GM23248 (cell line): ENCODE results near the gene NXF1. TPM values are rescaled to one million over a fixed set of nuclear protein-coding genes. Genes with fewer than 3 reads are reported as not detected.

Source experiments
- DNase-seq: peaks from one replicate; pipeline ENCODE4 v3.0.0-alpha.2; 2015
- H2AFZ ChIP-seq: fragments of 200-600 bp; sonication (generic); 2 replicates; pipeline ENCODE4 v1.6.1; 2016; ENCODE audit warnings: antibody characterized with exemption
- H3F3A ChIP-seq: fragments of 200-600 bp; sonication (generic); 2 replicates; pipeline ENCODE4 v1.6.1; 2016; ENCODE audit warnings: mild to moderate bottlenecking, antibody characterized with exemption, mixed run types; ENCODE audit not compliant: insufficient read depth
- H3K27ac ChIP-seq: fragments of 200-600 bp; sonication (generic); 2 replicates; pipeline ENCODE4 v1.5.1; 2016; ENCODE audit warnings: mild to moderate bottlenecking
- H3K27me3 ChIP-seq: fragments of 200-600 bp; sonication (generic); replicated peaks from 2 replicates; pipeline ENCODE4 v1.6.1; 2016; ENCODE audit warnings: mild to moderate bottlenecking; ENCODE audit not compliant: insufficient read depth
- H3K36me3 ChIP-seq: fragments of 200-600 bp; sonication (generic); 2 replicates; pipeline ENCODE4 v1.6.1; 2016; ENCODE audit warnings: low read depth, mild to moderate bottlenecking
- H3K4me1 ChIP-seq: fragments of 200-600 bp; sonication (generic); 2 replicates; pipeline ENCODE4 v1.6.1; 2016; ENCODE audit warnings: mild to moderate bottlenecking; ENCODE audit not compliant: insufficient read depth
- H3K4me2 ChIP-seq: fragments of 200-600 bp; sonication (generic); one replicate; pipeline ENCODE4 v1.6.1; 2016; ENCODE audit warnings: mild to moderate bottlenecking; ENCODE audit not compliant: unreplicated experiment
- H3K4me3 ChIP-seq: fragments of 200-600 bp; sonication (generic); 2 replicates; pipeline ENCODE4 v1.5.1; 2016; ENCODE audit warnings: mild to moderate bottlenecking
- H3K79me2 ChIP-seq: fragments of 200-600 bp; sonication (generic); 2 replicates; pipeline ENCODE4 v1.6.1; 2016; ENCODE audit warnings: mild to moderate bottlenecking; ENCODE audit not compliant: insufficient read depth
- H3K9ac ChIP-seq: fragments of 200-600 bp; sonication (generic); 2 replicates; pipeline ENCODE4 v1.6.1; 2016; ENCODE audit warnings: mild to moderate bottlenecking
- H3K9me2 ChIP-seq: fragments of 200-600 bp; sonication (generic); 2 replicates; pipeline ENCODE4 v1.6.1; 2016; ENCODE audit warnings: mixed run types, mild to moderate bottlenecking, moderate library complexity; ENCODE audit not compliant: insufficient read depth
- H3K9me3 ChIP-seq: fragments of 200-600 bp; sonication (generic); one replicate; pipeline ENCODE4 v1.6.1; 2017; ENCODE audit warnings: low read depth
- H4K20me1 ChIP-seq: fragments of 200-600 bp; sonication (generic); 2 replicates; pipeline ENCODE4 v1.6.0; 2016; ENCODE audit not compliant: insufficient read depth
- EZH2 ChIP-seq: fragments of 200-600 bp; sonication (generic); IDR thresholded peaks from 2 replicates; pipeline ENCODE4 v1.6.1; 2018; ENCODE audit warnings: antibody characterized with exemption, mild to moderate bottlenecking; ENCODE audit not compliant: insufficient read depth, poor library complexity, severe bottlenecking
- EZH2phosphoT487 ChIP-seq: fragments of 200-600 bp; sonication (generic); IDR thresholded peaks from 2 replicates; pipeline ENCODE4 v1.6.1; 2018; ENCODE audit warnings: antibody characterized with exemption, moderate library complexity, mild to moderate bottlenecking, low read depth; ENCODE audit not compliant: insufficient read depth
- WGBS, 2 experiments: methylation state at CpG; one replicate each; pipeline ENCODE4 v1.1.6; 2015 to 2017; ENCODE audit warnings: low lambda C conversion rate in 2 of 2, low coverage in 1 of 2; ENCODE audit errors: missing lambda C conversion rate in 2 of 2; 5-methylcytosine and 5-hydroxymethylcytosine counted together
- in situ Hi-C: fragments of 300-500 bp; cut with MboI; formaldehyde crosslinking; loops from 2 replicates; pipeline ENCODE4 v1.15.0; 2020
- polyA plus RNA-seq: library from polyadenylated mRNA; unstranded; fragments of >200 nt; fragmentation: Nextera tagmentation; extraction: Ambion mirVana; gene quantifications from 2 replicates; pipeline ENCODE4 v1.2.1, GENCODE V29; 2016
- total RNA-seq: library from RNA; depleted of rRNA; stranded (reverse); fragments of >200 nt; shearing (Covaris generic); gene quantifications from 2 replicates; pipeline ENCODE4 v1.2.3, GENCODE V29; 2014

The NXF1 gene
- total and polyA plus RNA-seq, 2 experiments from 2014 or later: 32.0 to 53.3 TPM

GRCh38 chr11:62786318-62787004, 18.8 kb downstream of the NXF1 start:
- Histone ChIP-seq H3K9me3 (no peaks in the 10 kb centered on the region), H3K27ac (peak overlapping the region; percentile 95), H3F3A (peaks cover 26% of the 10 kb centered on the region), H3K4me3 (peak overlapping the region; percentile 87), H3K4me1 (peaks cover 31% of the 10 kb centered on the region), H3K9ac (peak overlapping the region; percentile 94), H3K27me3 (no peaks in the 10 kb centered on the region), H4K20me1 (no peaks in the 10 kb centered on the region), H3K4me2 (peak overlapping the region; percentile 81), H3K9me2 (no peaks in the 10 kb centered on the region), H3K79me2 (peaks cover 52% of the 10 kb centered on the region), H3K36me3 (0 out of 2 replicates have a peak, but pooled peaks cover 4% of the 10 kb centered on the region), H2AFZ (peak overlapping the region; percentile 73)
- TF ChIP-seq EZH2: no peak
- no peak for TF ChIP-seq EZH2phosphoT487
- 0 to 2% methylated on average over 34 to 38 of the region's 51 CpGs for WGBS, 2 experiments
- in situ Hi-C loops: no loop called here
- peak; percentile 92 for DNase-seq

GRCh38 chr11:62782753-62783152, 22.5 kb downstream of the NXF1 start:
- Histone ChIP-seq H2AFZ (no peak overlapping the region), H3K4me1 (peaks cover 7% of the 10 kb centered on the region), H3K27me3 (no peaks in the 10 kb centered on the region), H3K9me2 (no peaks in the 10 kb centered on the region), H3K27ac (no peak overlapping the region), H3K36me3 (0 out of 2 replicates have a peak, but pooled peaks cover 4% of the 10 kb centered on the region), H3F3A (peaks cover 10% of the 10 kb centered on the region), H3K9ac (no peak overlapping the region), H3K4me2 (no peak overlapping the region), H3K9me3 (no peaks in the 10 kb centered on the region), H3K79me2 (peaks cover 17% of the 10 kb centered on the region), H3K4me3 (no peak overlapping the region), H4K20me1 (no peaks in the 10 kb centered on the region)
- WGBS, 2 experiments: 89 to 94% methylated on average over 7 of the region's 7 CpGs
- in situ Hi-C loops: no loop called here
- DNase-seq: no peak
- no peak for TF ChIP-seq EZH2
- TF ChIP-seq EZH2phosphoT487: no peak

DNA sequence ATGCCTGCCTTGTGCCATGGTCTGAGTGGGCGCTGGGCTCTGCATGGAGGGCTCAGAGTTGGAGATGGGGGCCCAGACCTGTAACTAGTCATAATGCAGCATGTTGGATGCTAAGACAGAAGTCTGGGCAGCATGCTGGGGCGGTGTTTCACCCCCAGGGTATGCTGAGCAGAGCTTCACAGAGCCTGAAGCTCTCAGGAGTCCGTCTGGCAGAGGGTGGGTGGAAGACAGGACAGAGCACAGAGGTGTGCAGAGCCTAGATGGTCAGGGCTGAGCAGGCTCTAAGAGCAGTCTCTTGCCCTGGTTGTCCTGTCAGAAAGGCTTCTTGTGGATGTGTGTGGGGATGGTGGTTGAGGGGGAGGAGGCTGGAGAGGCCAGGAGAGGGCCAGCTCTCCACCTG, 26.8 kb downstream of the NXF1 start:
- H3K79me2 ChIP-seq: peaks cover 5% of the 10 kb centered on the region
- no peaks in the 10 kb centered on the region for H3K36me3 ChIP-seq
- no peak for TF ChIP-seq EZH2
- TF ChIP-seq EZH2phosphoT487: no peak
- H3K4me2 ChIP-seq: no peak overlapping the region
- H4K20me1 ChIP-seq: no peaks in the 10 kb centered on the region
- no peak overlapping the region for H3K27ac ChIP-seq
- no peak overlapping the region for H2AFZ ChIP-seq
- H3K9me2 ChIP-seq: no peaks in the 10 kb centered on the region
- H3K9ac ChIP-seq: no peak overlapping the region
- H3K27me3 ChIP-seq: no peaks in the 10 kb centered on the region
- H3F3A ChIP-seq: no peaks in the 10 kb centered on the region
- in situ Hi-C loops: no loop called here
- WGBS, 2 experiments: 94 to 100% methylated on average over 3 of the region's 3 CpGs
- H3K4me1 ChIP-seq: no peaks in the 10 kb centered on the region
- H3K4me3 ChIP-seq: no peak overlapping the region
- no peaks in the 10 kb centered on the region for H3K9me3 ChIP-seq
- DNase-seq: no peak

GRCh38 chr11:62777389-62777788, 27.9 kb downstream of the NXF1 start:
- H3K36me3 ChIP-seq: no peaks in the 10 kb centered on the region
- no peaks in the 10 kb centered on the region for H4K20me1 ChIP-seq
- no peaks in the 10 kb centered on the region for H3K9me2 ChIP-seq
- no peaks in the 10 kb centered on the region for H3F3A ChIP-seq
- peaks cover 16% of the 10 kb centered on the region for H3K79me2 ChIP-seq
- in situ Hi-C loops: no loop called here
- no peaks in the 10 kb centered on the region for H3K9me3 ChIP-seq
- no peak overlapping the region for H3K27ac ChIP-seq
- no peak overlapping the region for H3K9ac ChIP-seq
- no peak overlapping the region for H3K4me3 ChIP-seq
- TF ChIP-seq EZH2 (no peak), EZH2phosphoT487 (no peak)
- 75 to 82% methylated on average over 2 of the region's 2 CpGs for WGBS, 2 experiments
- H3K4me2 ChIP-seq: no peak overlapping the region
- no peak overlapping the region for H2AFZ ChIP-seq
- no peaks in the 10 kb centered on the region for H3K27me3 ChIP-seq
- 0 out of 2 replicates have a peak, but pooled peaks cover 2% of the 10 kb centered on the region for H3K4me1 ChIP-seq
- no peak for DNase-seq

DNA sequence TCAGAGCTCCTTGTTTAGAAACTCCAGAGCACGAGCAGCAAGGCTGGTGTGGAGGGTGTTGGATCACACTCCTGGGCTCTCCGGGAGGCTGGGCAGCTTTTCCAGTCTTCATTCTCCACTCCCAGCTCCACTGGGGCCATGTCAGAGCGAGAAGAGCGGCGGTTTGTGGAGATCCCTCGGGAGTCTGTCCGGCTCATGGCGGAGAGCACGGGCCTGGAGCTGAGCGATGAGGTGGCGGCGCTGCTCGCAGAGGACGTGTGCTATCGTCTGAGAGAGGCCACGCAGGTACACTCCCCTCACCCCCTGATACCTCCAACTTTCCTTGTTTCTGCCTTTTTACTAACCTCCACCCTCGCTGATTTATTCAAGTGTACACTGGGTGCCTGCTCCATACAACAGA, 29.6 kb downstream of the NXF1 start:
- Histone ChIP-seq H3F3A (peaks cover 3% of the 10 kb centered on the region), H3K79me2 (peaks cover 23% of the 10 kb centered on the region), H2AFZ (no peak overlapping the region), H3K4me2 (no peak overlapping the region), H3K9ac (no peak overlapping the region), H3K27ac (no peak overlapping the region), H3K4me1 (peaks cover 10% of the 10 kb centered on the region; the same call in 1 of the 2 replicates), H3K27me3 (no peaks in the 10 kb centered on the region), H3K4me3 (no peak overlapping the region), H3K9me2 (no peaks in the 10 kb centered on the region), H4K20me1 (no peaks in the 10 kb centered on the region), H3K9me3 (no peaks in the 10 kb centered on the region), H3K36me3 (no peaks in the 10 kb centered on the region)
- 96 to 97% methylated on average over 17 of the region's 17 CpGs for WGBS, 2 experiments
- TF ChIP-seq EZH2phosphoT487 (no peak), EZH2 (no peak)
- in situ Hi-C loops: no loop called here
- DNase-seq: no peak
